SHP77 (cell line): Measurements from ENCODE around the gene MYMX.
"Not testable (repeated sequence)": the region's sequence is repeated elsewhere in the genome, so short reads cannot be mapped to it uniquely, and the experiment has no call there.

Experiments
- DNase-seq, 2 experiments: peaks; one replicate each; lab custom pipeline; 2025; lab: John Stamatoyannopoulos, UW

The MYMX gene

DNA sequence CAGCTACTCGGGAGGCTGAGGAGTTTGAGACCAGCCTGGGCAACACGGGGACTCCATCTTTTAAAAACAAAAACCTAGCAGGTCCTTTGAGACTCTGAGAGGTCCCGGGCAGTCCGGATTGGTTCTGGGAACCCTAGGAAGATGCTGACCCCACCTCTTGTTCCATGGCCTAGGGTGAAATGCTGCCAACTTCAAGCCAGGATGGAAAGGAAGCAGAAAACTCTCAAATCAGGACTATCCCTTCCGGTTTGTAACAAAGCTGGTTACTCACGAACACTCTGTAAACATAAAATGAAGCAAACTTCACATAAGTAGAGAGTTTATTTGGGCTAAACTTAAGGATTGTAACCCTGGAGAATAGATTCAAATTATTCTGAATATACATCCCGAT, 30.1 kb upstream of the MYMX start:
- DNase-seq = no peak

DNA sequence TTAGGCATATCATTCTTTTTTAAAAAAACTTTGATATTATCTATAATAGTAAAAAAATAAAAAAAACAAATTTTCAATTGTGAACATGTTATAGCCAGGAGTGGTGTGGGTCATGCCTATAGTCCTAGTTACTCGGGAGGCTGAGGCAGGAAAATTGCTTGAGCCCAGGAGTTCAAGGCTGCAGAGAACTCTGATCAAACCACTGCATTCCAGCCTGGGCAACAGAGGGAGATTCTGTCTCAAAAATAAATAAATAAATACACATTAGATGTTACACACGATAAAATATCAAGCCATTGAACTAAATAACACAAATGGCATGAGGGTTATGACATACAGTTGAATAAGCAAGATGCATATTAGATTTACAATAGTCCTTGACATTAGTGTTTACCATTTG, 27.9 kb upstream of the MYMX start:
- no peak for DNase-seq

DNA sequence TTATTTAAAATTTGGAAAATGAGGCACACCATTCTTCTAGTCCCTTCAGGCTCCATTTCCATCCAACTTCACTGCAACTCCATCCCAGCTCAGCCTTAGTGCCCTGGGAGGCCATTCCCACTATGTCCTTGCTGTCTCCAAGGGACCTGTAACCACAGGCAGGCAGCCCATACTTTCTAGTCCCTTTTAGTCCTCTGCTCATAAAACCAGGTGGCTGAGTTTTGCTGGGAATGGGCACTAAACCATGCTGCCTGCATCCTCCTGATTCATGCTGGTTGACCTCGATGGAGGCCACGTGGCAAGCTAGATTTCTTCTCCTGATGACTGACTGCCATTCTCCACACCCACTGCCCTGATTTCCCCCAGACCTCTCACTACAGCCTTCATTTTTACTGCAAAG, 27.5 kb upstream of the MYMX start:
- DNase-seq = no peak

DNA sequence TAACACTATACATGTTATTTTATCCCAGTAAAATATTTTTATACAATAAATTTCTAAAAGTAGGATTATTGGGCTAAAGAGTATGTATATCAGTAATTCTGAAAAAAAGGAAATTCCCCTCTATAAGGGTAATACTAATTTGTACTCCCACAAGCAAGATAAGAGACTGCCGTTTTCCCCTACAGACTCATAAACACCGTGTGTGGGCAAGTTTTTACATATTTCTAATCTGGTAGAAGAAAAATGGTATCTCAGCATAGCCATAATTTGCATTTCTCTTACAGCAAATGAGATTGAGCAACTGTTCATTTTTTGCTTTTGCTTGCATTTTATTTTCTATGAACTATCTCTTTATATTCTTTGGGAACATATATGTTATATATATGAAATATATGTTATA, 26.0 kb upstream of the MYMX start:
- no peak for DNase-seq

DNA sequence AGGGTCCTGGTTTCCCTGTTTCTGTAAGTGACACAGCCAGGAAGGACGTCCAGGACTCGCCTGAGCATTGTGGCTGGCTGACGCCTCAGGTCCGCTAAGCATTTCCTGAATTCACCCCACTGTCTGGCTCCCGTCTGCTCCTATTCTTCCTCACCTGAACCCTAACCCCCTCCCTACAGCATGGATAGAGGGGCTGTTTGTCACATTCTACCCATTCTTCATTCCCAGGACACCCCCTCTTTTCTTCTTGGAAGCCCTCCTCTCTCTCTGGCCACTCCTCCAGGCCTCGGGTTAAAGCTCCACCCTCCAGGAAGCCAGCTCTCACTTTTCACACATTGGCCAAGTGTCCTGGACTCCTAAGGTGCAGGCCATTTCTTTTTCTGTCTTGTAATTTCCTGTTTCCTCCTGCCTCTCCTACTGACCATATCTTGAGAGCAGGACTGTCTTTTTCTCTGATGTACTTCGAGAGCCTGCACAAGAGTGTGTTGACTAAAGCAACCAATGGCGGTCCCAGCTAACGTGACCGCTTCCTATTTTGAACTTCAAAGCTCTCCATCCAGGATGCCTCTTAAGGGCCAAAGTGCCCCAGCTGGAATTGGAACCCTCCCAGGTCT, 24.2 kb upstream of the MYMX start:
- no peak for DNase-seq

DNA sequence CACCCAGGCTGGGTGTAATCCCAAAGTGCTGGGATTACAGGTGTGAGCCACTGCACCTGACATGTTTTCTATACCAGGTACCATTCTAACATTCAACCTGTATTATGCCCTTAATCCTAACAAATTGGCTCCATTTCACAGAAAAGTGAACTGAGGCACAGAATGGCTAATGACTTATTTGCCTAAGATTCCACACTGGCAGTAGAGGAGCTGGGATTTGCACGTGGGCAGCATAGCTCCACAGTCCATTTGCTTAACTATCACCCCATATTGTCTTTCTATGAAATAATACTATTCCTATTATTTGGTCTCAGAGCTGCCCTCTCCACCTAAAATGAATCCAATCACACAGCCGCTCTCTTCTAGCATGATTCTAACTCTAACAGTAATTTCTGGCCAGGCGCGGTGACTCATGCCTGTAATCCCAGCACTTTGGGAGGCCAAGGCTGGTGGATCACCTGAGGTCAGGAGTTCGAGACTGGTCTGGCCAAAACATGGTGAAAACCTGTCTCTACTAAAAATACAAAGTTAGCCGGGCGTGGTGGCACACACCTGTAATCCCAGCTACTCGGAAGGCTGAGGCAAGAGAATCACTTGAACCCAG, 23.3 kb upstream of the MYMX start:
- DNase-seq = no peak

DNA sequence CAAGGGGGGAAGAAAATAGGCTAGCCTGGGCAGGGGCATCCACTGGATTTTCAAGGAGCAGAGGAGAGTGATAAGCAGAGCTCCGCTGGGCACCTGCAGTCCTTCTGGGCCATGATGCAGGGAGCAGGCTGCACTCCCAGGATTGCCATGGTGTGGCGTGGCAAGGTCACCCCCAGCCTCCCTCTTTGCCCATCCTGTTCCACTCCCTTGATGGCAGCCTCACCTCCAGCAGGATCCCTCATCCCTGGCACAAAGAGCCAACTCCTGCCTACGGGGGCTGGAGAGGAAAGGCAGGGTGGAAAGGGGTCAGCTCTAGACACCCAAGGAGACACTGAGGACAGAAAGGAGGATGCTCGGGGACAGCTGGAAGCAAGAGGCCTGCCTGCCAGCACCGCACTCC, 22.4 kb upstream of the MYMX start:
- no peak for DNase-seq

DNA sequence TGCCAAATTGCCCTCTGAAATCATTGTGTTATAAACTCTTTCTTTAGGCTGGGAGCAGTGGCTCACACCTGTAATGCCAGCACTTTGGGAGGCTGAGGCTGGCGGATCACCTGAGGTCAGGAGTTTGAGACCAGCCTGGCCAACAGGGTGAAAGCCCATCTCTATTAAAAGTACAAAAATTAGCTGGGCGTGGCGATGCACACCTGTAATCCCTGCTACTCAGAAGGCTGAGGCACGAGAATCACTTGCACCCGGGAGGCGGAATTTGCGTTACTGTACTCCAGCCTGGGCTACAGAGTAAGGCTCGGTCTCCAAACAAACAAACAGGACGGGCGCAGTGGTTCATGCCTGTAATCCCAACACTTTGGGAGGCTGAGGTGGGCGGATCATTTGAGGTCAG, 20.4 kb upstream of the MYMX start:
- DNase-seq = not testable (repeated sequence)

DNA sequence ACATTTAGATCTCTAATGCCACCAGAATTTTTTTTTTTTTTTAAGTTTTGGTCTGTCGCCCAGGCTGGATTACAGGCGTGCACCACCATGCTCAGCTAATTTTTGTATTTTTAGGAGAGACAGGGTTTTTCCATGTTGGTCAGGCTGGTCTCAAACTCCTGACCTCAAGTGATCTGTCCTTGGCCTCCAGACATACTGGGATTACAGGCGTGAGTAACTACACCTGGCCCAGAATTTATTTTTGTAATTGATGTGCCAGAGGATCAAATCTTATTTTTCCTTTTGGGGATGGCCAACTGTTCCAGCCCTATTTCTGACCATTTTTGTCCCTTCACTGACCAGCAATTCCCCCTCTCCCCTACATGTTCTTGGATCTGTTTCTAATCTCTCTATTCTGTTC, 18.0 kb upstream of the MYMX start:
- no peak for DNase-seq

DNA sequence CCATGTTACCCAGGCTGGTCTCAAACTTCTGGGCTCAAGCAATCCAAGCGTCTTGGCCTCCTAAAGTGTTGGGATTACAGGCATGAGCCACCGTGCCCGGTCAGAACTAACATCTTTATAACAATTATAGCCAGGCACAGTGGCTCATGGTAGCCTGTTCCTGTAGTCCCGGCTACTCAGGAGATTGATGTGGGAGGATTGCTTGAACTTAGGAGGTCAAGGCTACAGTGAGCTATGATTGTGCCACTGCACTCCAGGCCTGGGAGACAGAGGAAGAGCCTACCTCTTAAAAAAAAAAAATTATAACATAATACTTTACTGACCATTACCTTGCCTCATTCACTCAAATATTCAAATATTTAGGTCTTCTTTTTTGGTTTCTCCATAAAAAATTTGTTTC, 16.8 kb upstream of the MYMX start:
- no peak for DNase-seq

DNA sequence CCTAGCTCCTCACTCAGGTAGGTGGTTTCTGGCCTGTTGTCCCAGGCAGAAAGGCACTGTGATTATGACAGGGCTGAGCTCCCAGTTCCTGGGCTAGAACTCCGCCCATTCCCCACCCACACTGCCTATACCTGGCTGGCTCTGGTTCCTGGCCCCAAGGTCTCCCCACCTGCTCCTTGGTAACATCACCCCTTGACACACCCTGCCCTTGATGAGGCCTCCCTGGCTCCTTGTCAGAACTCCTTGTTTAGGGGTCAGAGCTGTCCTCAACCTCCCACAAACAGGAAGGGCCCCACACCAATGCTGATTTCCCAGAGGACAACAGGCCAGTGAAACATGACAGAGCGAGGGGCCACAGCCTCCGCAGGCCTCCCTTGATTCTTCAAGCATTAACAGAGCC, 15.5 kb upstream of the MYMX start:
- no peak for DNase-seq

DNA sequence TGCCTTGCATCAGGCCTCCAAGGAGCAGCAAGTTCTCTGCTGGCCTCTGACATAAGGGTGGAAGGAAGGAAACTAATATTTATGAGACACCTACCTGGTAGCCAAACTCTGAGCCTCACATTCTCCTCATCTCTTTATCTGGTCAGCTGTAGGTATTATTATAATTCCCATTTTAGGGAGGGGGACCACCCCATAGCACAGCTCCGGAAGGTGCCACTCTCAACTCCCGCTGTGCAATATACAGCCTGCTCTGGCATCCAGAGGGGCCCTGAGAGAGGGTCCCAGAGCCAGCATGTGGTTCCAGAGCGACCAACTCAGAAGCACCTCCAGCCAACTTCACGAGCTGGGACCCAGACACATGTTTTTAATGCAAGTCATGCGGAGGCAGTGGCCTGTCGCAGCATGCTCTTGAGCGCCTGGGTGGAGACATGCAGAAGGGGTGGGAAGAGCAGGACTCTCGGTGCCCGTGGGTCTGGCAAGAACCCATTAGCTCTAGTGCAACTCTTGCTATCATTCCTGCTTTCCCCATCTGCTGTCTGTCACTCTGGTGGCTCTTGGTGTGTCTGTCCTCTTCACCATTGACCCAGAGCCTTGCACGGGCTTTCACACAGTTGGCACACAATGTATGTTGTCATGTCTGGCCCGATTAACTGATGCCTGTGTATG, 15.0 kb upstream of the MYMX start:
- no peak for DNase-seq

DNA sequence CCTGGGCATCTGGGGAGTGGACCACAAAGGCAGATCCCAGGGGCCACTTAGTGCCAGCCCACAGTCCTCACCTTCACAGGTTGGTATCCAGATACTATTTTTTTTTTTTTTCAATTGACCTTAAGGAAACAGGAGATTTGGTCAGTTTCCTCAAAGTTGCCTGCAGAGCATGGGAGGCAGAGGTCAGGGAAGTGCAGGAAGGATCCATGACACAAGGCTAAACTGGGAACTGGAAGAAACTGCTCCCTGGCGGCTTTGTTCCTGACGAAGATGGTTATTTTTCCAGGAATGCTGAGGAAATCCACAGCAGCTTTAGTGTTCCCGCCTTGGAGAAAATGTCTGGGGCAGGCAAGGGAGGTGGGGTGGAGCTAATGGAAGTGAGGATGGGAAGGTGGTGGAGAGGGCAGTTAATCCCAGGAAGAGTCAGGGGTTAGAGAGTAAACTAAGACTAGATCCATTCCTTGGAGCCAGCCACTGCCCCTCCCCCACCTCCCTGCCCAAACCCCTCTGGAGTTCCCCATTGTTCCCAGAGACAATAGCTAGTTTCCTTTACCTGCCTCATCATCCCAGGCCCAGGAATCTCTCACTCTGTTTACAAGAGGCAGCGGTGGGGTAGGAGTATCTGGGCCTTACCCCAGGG, 14.3 kb upstream of the MYMX start:
- no peak for DNase-seq

DNA sequence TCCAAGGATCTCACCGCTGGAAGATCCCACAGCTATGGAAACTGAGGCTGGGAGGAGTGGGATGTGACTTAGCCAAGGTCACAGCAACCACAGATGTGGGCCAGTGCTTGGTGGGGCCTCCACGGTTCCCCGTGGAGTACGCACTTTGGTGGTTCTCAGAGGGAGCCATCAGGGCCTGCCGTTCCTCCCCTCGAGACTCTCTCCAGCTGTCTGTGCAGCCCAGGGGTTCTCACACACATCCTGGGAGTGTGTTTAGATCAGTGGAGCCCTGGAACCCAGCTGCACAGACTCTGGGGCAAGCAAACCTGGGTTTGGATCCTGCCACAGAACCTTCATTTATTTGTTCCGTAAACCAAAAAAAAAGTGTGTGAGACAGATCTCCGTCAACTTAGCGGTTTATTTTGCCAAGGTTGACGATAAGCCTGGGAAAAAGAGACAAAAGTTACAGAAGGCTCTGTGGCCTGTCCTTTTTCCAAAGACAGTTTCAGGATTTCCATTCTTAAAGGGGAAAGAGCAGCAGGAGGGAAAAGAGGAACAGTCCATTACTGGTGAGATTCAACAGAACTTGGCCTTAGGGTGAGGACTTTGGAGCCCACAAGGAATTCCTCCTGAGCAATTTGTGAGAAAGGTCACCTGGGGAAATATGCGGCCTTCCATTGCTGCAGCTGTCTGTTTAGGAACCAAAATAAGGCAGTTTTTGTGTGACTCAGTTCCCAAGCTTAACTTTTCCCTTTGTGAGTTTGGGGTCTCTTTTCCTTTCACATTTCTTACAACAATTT, 13.6 kb upstream of the MYMX start:
- no peak for DNase-seq

DNA sequence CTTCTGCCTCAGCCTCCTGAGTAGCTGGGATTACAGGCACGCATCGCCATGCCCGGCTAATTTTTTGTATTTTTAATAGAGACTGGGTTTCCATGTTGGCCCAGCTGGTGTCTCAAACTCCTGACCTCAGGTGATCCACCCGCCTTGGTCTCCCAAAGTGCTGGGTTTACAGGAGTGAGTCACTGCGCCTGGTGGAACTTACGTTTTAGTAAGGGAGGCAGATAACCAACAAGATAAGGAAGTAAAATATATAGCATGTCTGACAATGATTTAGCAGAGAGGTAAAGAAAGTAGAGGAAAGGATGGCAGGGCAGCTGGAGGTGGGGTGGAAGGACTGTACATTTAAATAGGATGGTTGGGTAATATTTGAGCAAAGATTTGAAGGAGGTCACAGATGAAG, 12.8 kb upstream of the MYMX start:
- no peak for DNase-seq

DNA sequence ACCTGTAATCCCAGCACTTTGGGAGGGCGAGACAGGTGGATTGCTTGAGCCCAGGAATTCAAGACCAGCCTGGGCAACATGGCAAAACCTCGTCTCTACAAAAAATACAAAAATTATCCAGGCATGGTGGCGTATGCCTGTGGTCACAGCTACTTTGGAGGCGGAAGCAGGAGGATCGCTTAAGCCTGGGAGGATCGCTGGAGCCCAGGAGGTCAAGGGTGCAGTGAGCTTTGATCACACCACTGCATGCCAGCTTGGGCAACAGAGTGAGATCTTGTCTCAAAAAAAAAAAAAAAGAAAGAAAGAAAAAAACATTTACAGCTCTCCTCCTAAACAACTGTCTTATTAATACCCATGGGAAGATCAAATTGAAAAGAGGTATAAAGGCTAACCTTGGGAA, 8.8 kb upstream of the MYMX start:
- no peak for DNase-seq

DNA sequence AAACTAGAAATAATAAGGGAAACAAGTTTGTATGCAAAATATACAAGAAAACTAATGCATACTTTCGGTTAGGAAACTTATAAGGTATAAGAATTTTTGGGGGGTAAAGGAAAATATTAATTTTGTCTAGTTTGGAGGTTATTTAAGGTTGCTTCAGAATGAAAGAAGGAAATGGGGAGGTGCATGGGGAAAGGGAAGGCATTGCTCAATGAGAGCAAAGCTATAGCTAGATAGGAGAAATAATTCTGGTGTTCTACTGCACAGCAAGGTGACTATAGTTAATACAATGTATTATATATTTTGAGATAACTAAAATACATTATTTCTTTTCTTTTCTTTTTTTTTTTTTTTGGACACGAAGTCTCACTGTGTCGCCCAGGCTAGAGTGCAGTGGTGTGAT, 5.4 kb upstream of the MYMX start:
- DNase-seq = no peak

DNA sequence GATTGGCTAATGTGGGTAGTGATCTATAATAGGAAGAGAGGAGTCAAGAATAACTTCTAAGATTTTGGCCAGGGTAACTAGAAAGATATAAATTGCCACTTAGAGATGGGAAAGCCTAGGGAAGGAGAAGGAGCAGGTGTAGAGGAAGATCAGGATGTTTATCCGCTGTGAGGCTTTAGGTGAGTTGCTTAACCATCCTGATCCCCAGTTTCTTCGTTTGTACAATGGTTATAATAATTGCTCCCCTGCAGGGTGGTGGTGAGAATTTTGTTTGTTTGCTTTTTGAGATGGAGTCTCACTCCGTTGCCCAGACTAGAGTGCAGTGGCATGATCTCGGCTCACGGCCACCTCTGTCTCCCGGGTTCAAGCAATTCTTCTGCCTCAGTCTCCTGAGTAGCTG, 2.4 kb upstream of the MYMX start:
- DNase-seq = no peak

DNA sequence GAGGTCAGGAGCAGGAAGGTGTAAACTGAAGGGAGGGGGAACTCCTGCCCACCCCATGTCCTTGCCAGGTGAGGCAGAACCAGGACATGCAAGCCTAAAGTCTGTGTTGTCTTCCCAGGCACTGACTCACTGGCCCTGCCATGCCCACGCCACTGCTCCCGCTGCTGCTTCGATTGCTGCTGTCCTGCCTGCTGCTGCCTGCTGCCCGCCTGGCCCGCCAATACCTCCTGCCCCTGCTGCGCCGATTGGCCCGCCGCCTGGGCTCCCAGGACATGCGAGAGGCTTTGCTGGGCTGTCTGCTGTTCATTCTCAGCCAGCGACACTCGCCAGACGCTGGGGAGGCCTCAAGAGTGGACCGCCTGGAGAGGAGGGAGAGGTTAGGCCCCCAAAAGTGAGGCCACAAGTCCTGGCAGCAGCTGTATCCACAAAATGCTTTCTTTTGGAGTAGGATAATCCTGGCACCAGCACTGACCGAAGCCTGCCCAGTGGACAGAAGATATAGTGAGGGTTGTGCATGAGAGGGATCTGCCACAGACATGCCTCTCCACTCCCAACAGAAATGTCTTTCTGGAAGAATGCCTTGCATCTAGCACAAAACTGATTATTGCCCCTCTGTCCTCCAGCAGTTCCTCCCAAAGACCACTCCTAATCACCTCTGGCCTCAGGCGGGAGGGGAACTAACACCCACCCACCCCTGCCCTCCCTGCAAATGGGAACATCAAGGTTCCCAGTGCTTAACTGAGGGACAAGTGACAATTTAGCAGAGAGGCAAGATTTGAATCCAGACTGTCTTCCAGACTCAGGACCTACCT, 812 bp downstream of the MYMX start:
- peak in 1 of 2 experiments; percentile 24 for DNase-seq

DNA sequence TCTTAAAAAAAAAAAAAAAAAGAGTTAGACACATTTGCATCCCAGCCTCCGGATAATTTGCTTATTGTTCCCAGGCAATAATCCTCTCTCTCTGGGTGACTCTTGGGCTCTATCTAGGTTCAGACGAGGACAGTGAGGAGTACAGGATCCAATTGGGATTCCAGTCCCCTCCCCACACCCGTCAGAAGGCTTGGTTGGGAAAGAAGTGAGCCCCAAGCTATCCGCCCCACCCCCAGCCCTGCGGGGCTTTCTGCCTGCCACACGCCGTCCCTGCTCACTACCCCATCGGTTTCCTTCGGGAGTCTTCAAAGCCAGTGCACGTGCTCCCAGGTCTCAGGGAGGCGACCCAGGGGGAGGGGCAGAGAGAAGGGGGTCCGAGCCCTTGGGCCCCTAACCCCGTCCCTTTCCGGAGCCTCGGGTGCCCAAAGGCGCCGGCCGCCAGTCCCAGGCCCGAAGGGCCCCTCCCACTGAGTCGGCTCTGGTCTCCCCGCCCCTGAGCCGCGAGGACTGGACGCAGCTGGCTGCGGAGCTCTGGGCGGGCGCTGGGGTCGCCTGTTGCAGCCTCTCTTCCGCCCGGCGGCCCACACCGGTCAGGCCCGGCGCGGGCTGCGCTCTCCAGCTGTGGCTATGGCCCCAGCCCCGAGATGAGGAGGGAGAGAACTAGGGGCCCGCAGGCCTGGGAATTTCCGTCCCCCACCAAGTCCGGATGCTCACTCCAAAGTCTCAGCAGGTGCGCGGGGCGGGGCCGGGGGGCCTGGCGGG, 2.5 kb downstream of the MYMX start:
- DNase-seq = peak; percentile 65 to 68
